ENCODE data around the gene CCL20. TPM values are rescaled to one million over a fixed set of nuclear protein-coding genes. Genes with fewer than 3 reads are reported as not detected.

The CCL20 gene
- total RNA-seq, 1 donor from 2014 or later, result not detected

GRCh38 chr2:227799202-227799601 is 14.4 kb upstream of the CCL20 start:
- DNase-seq (ENCODE audit: low spot score) (no peak), ATAC-seq (no peak)

- no peak for ATAC-seq
- no peak for DNase-seq (ENCODE audit: low spot score)
Measured at GRCh38 chr2:227802882-227803281, 10.8 kb upstream of the CCL20 start.

- ATAC-seq (no peak), DNase-seq (ENCODE audit: low spot score) (no peak)
Measured at GRCh38 chr2:227804975-227805374, 8.7 kb upstream of the CCL20 start.

- DNase-seq (ENCODE audit: low spot score) (no peak), ATAC-seq (no peak)
Measured at GRCh38 chr2:227805578-227805977, 8.1 kb upstream of the CCL20 start.

- ATAC-seq, result no peak
- DNase-seq (ENCODE audit: low spot score), result no peak
Measured at GRCh38 chr2:227808936-227809335, 4.7 kb upstream of the CCL20 start.

GRCh38 chr2:227812001-227812400 is 1.6 kb upstream of the CCL20 start:
- ATAC-seq (no peak), DNase-seq (ENCODE audit: low spot score) (no peak)

- ATAC-seq (no peak), DNase-seq (ENCODE audit: low spot score) (no peak)
Measured at GRCh38 chr2:227813229-227813561, 447 bp upstream of the CCL20 start.

GRCh38 chr2:227815066-227815465 is 1.4 kb downstream of the CCL20 start:
- DNase-seq (ENCODE audit: low spot score) (no peak), ATAC-seq (no peak)

GRCh38 chr2:227816507-227817294 is 3.1 kb downstream of the CCL20 start:
- DNase-seq (ENCODE audit: low spot score) (no peak), ATAC-seq (no peak)

GRCh38 chr2:227817336-227817735 is 3.7 kb downstream of the CCL20 start:
- DNase-seq (ENCODE audit: low spot score) (no peak), ATAC-seq (no peak)

- DNase-seq (ENCODE audit: low spot score) (peak; percentile 51), ATAC-seq (peak; percentile 19)
Measured at GRCh38 chr2:227817850-227818674, 4.4 kb downstream of the CCL20 start.

- ATAC-seq, result peak; percentile 49
- no peak for DNase-seq (ENCODE audit: low spot score)
Measured at GRCh38 chr2:227818675-227819397, 5.2 kb downstream of the CCL20 start.

GRCh38 chr2:227819398-227819697 is 5.7 kb downstream of the CCL20 start:
- ATAC-seq (no peak), DNase-seq (ENCODE audit: low spot score) (no peak)

GRCh38 chr2:227821043-227821942 is 7.7 kb downstream of the CCL20 start:
- no peak for DNase-seq (ENCODE audit: low spot score)
- peak; percentile 37 for ATAC-seq

GRCh38 chr2:227822416-227823003 is 8.9 kb downstream of the CCL20 start:
- DNase-seq (ENCODE audit: low spot score), result no peak
- no peak for ATAC-seq

- no peak for DNase-seq (ENCODE audit: low spot score)
- no peak for ATAC-seq
Measured at GRCh38 chr2:227823922-227824321, 10.3 kb downstream of the CCL20 start.

- ATAC-seq, result no peak
- no peak for DNase-seq (ENCODE audit: low spot score)
Measured at GRCh38 chr2:227824711-227825110, 11.1 kb downstream of the CCL20 start.

GRCh38 chr2:227826019-227826521 is 12.4 kb downstream of the CCL20 start:
- ATAC-seq (no peak), DNase-seq (ENCODE audit: low spot score) (no peak)

GRCh38 chr2:227826563-227826962 is 12.9 kb downstream of the CCL20 start:
- ATAC-seq (no peak), DNase-seq (ENCODE audit: low spot score) (no peak)

- ATAC-seq, result no peak
Measured at GRCh38 chr2:227827143-227827542, 13.5 kb downstream of the CCL20 start.

More at GRCh38 chr2:227827143-227827542, 13.5 kb downstream of the CCL20 start:
- DNase-seq (ENCODE audit: low spot score), result no peak
